PC-3 (cell line): Measurements from ENCODE around the gene ZNF3.

ENCODE experiments used
- CTCF ChIP-seq: fragments of 300-600 bp; sonication (generic); conservative IDR thresholded peaks from 2 replicates; pipeline ENCODE4 v1.5.1; 2017; ENCODE audit warnings: antibody characterized with exemption, low read depth, mild to moderate bottlenecking, low read length
- EZH2 ChIP-seq: fragments of 300-600 bp; sonication (generic); IDR thresholded peaks from one replicate; pipeline ENCODE4 v1.6.1; 2017; ENCODE audit warnings: antibody characterized with exemption, mild to moderate bottlenecking, low read length; ENCODE audit not compliant: unreplicated experiment
- EZH2phosphoT487 ChIP-seq: fragments of 300-600 bp; sonication (generic); IDR thresholded peaks from 2 replicates; pipeline ENCODE4 v1.6.1; 2018; ENCODE audit warnings: mild to moderate bottlenecking, antibody characterized with exemption, low read length, borderline replicate concordance

GRCh38 chr7:100105534-100105933 is 24.0 kb upstream of the ZNF3 start:
- TF ChIP-seq CTCF: no peak
- no peak for TF ChIP-seq EZH2
- no peak for TF ChIP-seq EZH2phosphoT487
